K562 (cell line): ENCODE data around the gene ARID4B. TPM values are rescaled to one million over a fixed set of nuclear protein-coding genes. Genes with fewer than 3 reads are reported as not detected.

Source experiments
- ATAC-seq: fragments of 200-7000 bp; cut with Tn5 transposase; 3 replicates; pipeline ENCODE4 v1.9.1; 2020; ENCODE audit warnings: moderate library complexity
- BruUV-seq: library from RNA; stranded (reverse); fragments of 400-500 nt; replicated peaks from 2 replicates; lab custom pipeline; 2021; lab: Mats Ljungman, UMichigan
- CTCF ChIA-PET: fragments of 300-600 bp; formaldehyde crosslinking; extraction: SDS; loops from one replicate; lab custom pipeline; 2021; ENCODE audit warnings: low intra/inter-chr PET ratio; lab: Yijun Ruan, JAX
- POLR2A ChIA-PET: fragments of 300-600, 350-650 bp; sonication (Branson Sonifier 250); formaldehyde crosslinking; extraction: SDS; loops from one replicate; lab custom pipeline; 2021; ENCODE audit warnings: antibody characterized with exemption, inconsistent platforms; lab: Yijun Ruan, JAX
- DNase-seq, 4 experiments: peaks; one replicate each; pipeline versions ENCODE4 v3.0.0 to v3.0.0-alpha.2; 2011 to 2018; ENCODE audit warnings: low spot score in 3 of 4, mixed read lengths in 3 of 4; ENCODE audit errors: extremely low read depth in 1 of 4
- FAIRE-seq: peaks from 2 replicates; lab custom pipeline; 2011; peaks lifted over from hg19 to GRCh38; lab: Jason Lieb, UNC
- H2AFZ ChIP-seq: 2 replicates; pipeline ENCODE4 v1.6.0; 2011; ENCODE audit warnings: low read depth, low read length, control low read depth, inconsistent platforms
- H3K27ac ChIP-seq: fragments of 200-600 bp; 3 replicates; pipeline ENCODE4 v1.8.0; 2011; ENCODE audit warnings: low read depth, mild to moderate bottlenecking, control low read depth, inconsistent platforms, low read length, moderate library complexity, mixed read lengths; ENCODE audit errors: extremely low read depth
- H3K27me3 ChIP-seq, 2 experiments: fragments of 300-600 bp in 1 of 2; 2 replicates in 1 of 2; 3 replicates in 1 of 2; pipeline versions ENCODE4 v1.6.0 to v1.8.0; 2011; ENCODE audit warnings: inconsistent platforms in 2 of 2, low read length in 2 of 2, mild to moderate bottlenecking in 1 of 2, mixed read lengths in 1 of 2, moderate library complexity in 1 of 2; ENCODE audit not compliant: control insufficient read depth in 2 of 2, insufficient read depth in 2 of 2
- H3K36me3 ChIP-seq: fragments of 300-600 bp; 3 replicates; pipeline ENCODE4 v1.8.0; 2011; ENCODE audit warnings: mild to moderate bottlenecking, low read length, inconsistent platforms; ENCODE audit not compliant: control insufficient read depth, insufficient read depth
- H3K4me1 ChIP-seq, 2 experiments: fragments of 200-600 bp in 1 of 2; replicated peaks in 1 of 2; 2 replicates in 1 of 2; 3 replicates in 1 of 2; pipeline versions ENCODE4 v1.5.1 to v1.8.0; 2011; ENCODE audit warnings: inconsistent platforms in 2 of 2, low read length in 2 of 2, mild to moderate bottlenecking in 1 of 2, mixed read lengths in 1 of 2, moderate library complexity in 1 of 2; ENCODE audit not compliant: control insufficient read depth in 2 of 2, insufficient read depth in 2 of 2
- H3K4me2 ChIP-seq: 2 replicates; pipeline ENCODE4 v1.6.1; 2011; ENCODE audit warnings: low read length, control low read depth, inconsistent platforms, mixed read lengths; ENCODE audit not compliant: insufficient read depth
- H3K4me3 ChIP-seq: fragments of 200-600 bp; sonication (generic), shearing (Covaris generic); 2 replicates; pipeline ENCODE4 v1.5.1; 2016; ENCODE audit warnings: control low read depth, inconsistent platforms
- H3K79me2 ChIP-seq: fragments of 200-600 bp; 3 replicates; pipeline ENCODE4 v1.8.0; 2011; ENCODE audit warnings: low read length, inconsistent platforms; ENCODE audit not compliant: control insufficient read depth, insufficient read depth
- H3K9ac ChIP-seq, 2 experiments: 2 replicates each; pipeline versions ENCODE4 v1.6.0 to v1.6.1; 2011; ENCODE audit warnings: low read depth in 2 of 2, low read length in 2 of 2, control low read depth in 1 of 2, inconsistent platforms in 1 of 2, mild to moderate bottlenecking in 1 of 2, mixed read lengths in 1 of 2; ENCODE audit not compliant: insufficient read depth in 1 of 2
- H3K9me1 ChIP-seq: one replicate; pipeline ENCODE4 v1.6.0; 2011; ENCODE audit warnings: inconsistent platforms, mild to moderate bottlenecking, low read length, moderate library complexity; ENCODE audit not compliant: control insufficient read depth, insufficient read depth
- H3K9me3 ChIP-seq: replicated peaks from 2 replicates; pipeline ENCODE4 v1.5.1; 2011; ENCODE audit warnings: low read depth, low read length, inconsistent platforms; ENCODE audit not compliant: control insufficient read depth, insufficient read depth
- H4K20me1 ChIP-seq: replicated peaks from 2 replicates; pipeline ENCODE4 v1.6.1; 2011; ENCODE audit warnings: low read length, inconsistent platforms, mixed read lengths; ENCODE audit not compliant: control insufficient read depth, insufficient read depth
- CBX1 ChIP-seq: sonication (generic); IDR thresholded peaks from 2 replicates; pipeline ENCODE4 v1.6.1; 2016; ENCODE audit warnings: antibody characterized with exemption, low read depth, mild to moderate bottlenecking
- COPS2 ChIP-seq: fragments of 450-650 bp; conservative IDR thresholded peaks from 2 replicates; pipeline ENCODE4 v1.6.1; 2016; ENCODE audit warnings: mild to moderate bottlenecking, moderate library complexity
- E2F4 ChIP-seq: sonication (generic); formaldehyde crosslinking; IDR thresholded peaks from 2 replicates; pipeline ENCODE4 v1.8.0; 2022; ENCODE audit warnings: mild to moderate bottlenecking, low read depth, missing genetic modification reagents
- EWSR1 ChIP-seq: fragments of 450-650 bp; IDR thresholded peaks from 2 replicates; pipeline ENCODE4 v1.6.1; 2018; ENCODE audit warnings: borderline replicate concordance, mild to moderate bottlenecking, low read depth, moderate library complexity; ENCODE audit not compliant: partially characterized antibody
- HDAC8 ChIP-seq: fragments of 450-650 bp; IDR thresholded peaks from 2 replicates; pipeline ENCODE4 v1.6.1; 2016; ENCODE audit warnings: mild to moderate bottlenecking, missing genetic modification characterization, moderate library complexity, missing compliant biosample characterization
- PPARD ChIP-seq: fragments of 250-450 bp; sonication (Bioruptor Pico); IDR thresholded peaks from 2 replicates; pipeline ENCODE4 v1.8.0; 2022; ENCODE audit warnings: inconsistent platforms, mild to moderate bottlenecking, moderate library complexity
- TCF3 ChIP-seq: sonication (generic); formaldehyde crosslinking; IDR thresholded peaks from 2 replicates; pipeline ENCODE4 v1.4.0; 2020; ENCODE audit warnings: mild to moderate bottlenecking, missing genetic modification reagents
- ZNF184 ChIP-seq: sonication (generic); formaldehyde crosslinking; IDR thresholded peaks from 2 replicates; pipeline ENCODE4 v1.5.0; 2020; ENCODE audit warnings: missing genetic modification reagents
- ZNF224 ChIP-seq: sonication (generic); formaldehyde crosslinking; IDR thresholded peaks from 2 replicates; pipeline ENCODE4 v1.8.0; 2022; ENCODE audit warnings: mild to moderate bottlenecking, missing genetic modification reagents
- WGBS: fragments of 100-300 bp; shearing (Covaris generic); methylation state at CpG from one replicate; pipeline ENCODE4 v1.1.6; 2016; ENCODE audit warnings: low coverage, mixed read lengths; ENCODE audit not compliant: insufficient coverage; ENCODE audit errors: missing lambda C conversion rate; 5-methylcytosine and 5-hydroxymethylcytosine counted together
- in situ Hi-C: fragments of 300-500 bp; cut with MboI; formaldehyde crosslinking; loops from 4 replicates; pipeline ENCODE4 v1.15.0; 2018; ENCODE audit warnings: inconsistent platforms, mixed read lengths
- intact Hi-C: fragments of 100-400 bp; cut with micrococcal nuclease; formaldehyde crosslinking; loops from 2 replicates; pipeline ENCODE4 v1.14.2; 2022
- polyA plus RNA-seq, 8 experiments: library from polyadenylated mRNA; depleted of rRNA in 4 of 8; stranded (reverse) in 5 of 8; unstranded in 3 of 8; fragments of >200 nt; fragmentation: Nextera tagmentation in 2 of 8; fragmentation: Illumina TruSeq in 1 of 8; extraction: Ambion mirVana in 2 of 8; extraction: Trizol in 1 of 8; gene quantifications; 2 replicates each; pipeline versions ENCODE4 v1.2.1 to v1.2.3, GENCODE V29; 2011 to 2014; ENCODE audit warnings: inconsistent platforms in 1 of 8, missing spikeins in 1 of 8
- total RNA-seq, 7 experiments: library from RNA; depleted of rRNA in 6 of 7; stranded (reverse); fragments of >200 nt in 6 of 7; fragmentation: Illumina TruSeq in 2 of 7; extraction: Trizol in 2 of 7; gene quantifications; 2 replicates each; pipeline versions ENCODE4 v1.2.1 to v1.2.3, GENCODE V29; 2011 to 2021; ENCODE audit warnings: low replicate concordance in 1 of 7

ARID4B gene
- total and polyA plus RNA-seq, 9 of the 15 experiments (the other 6 are each of a cell fraction or from before 2014, with no cell fraction given): 8.4 to 38.9 (median 18.5) TPM

- no TSS peak for BruUV-seq
- Histone ChIP-seq H3K4me2 (no peak overlapping the region), H3K27ac (no peak overlapping the region), H3K9me1 (no peaks in the 10 kb centered on the region), H4K20me1 (no peaks in the 10 kb centered on the region), H3K4me1 (peaks cover 0 to 12% of the 10 kb centered on the region in 2 experiments; a peak in 2 of 5 replicates), H3K9ac (no peak overlapping the region), H3K9me3 (no peaks in the 10 kb centered on the region), H3K79me2 (no peaks in the 10 kb centered on the region), H2AFZ (no peak overlapping the region), H3K27me3 (no peaks in the 10 kb centered on the region), H3K4me3 (no peak overlapping the region), H3K36me3 (peaks cover 47% of the 10 kb centered on the region)
- in situ Hi-C loops: no loop called here
- FAIRE-seq: no peak
- TF ChIP-seq CBX1 (no peak), ZNF224 (CRISPR knock-in tag) (no peak), HDAC8 (no peak), E2F4 (no peak), COPS2 (no peak), PPARD (CRISPR knock-in tag) (no peak), EWSR1 (no peak), ZNF184 (no peak), TCF3 (CRISPR knock-in tag) (no peak)
- WGBS: 64% methylated on average over 3 of the region's 3 CpGs
- POLR2A ChIA-PET: interaction anchor here (0.7 to 3.1 kb wide), 3 partner anchors 14 to 200 kb away, joined by 3 to 10 read pairs (median 4); no protein-coding TSS in a partner anchor
- no peak for DNase-seq
- intact Hi-C loops: no loop called here
- CTCF ChIA-PET: no interaction called here
- no peak for ATAC-seq
Measured at GRCh38 chr1:235211517-235211916, 116.5 kb downstream of the ARID4B start.
